ENCODE data around the gene NINL. TPM values are rescaled to one million over a fixed set of nuclear protein-coding genes. Genes with fewer than 3 reads are reported as not detected.

NINL gene
- total RNA-seq, 4 donors from 2014 or later, result 0.24 to 6.1 (median 0.88) TPM

GRCh38 chr20:25484911-25485511, 100.3 kb downstream of the NINL start:
- TF ChIP-seq POLR2A (IDR thresholded peaks at IDR 0.05) (no peak), CTCF (IDR thresholded peaks at IDR 0.05 in 4 of 5, conservative IDR thresholded peaks at IDR 0.05 in 1 of 5) (no peak)
- ATAC-seq, result no peak
- H3K36me3 ChIP-seq, result no peaks in the 10 kb centered on the region
- intact Hi-C loops (cut with DNase I; ENCODE audit: low total_unique reads), result no loop called here
- DNase-seq, result no peak
- no peaks in the 10 kb centered on the region for H3K4me1 ChIP-seq
- H3K27ac ChIP-seq, result no peak overlapping the region
- in situ Hi-C loops (cut with MboI; ENCODE audit: low sequenced_read_pairs in 4 of 4), result no loop called here
- no peaks in the 10 kb centered on the region for H3K9me3 ChIP-seq
- no peaks in the 10 kb centered on the region for H3K27me3 ChIP-seq
- no peak overlapping the region for H3K4me3 ChIP-seq

- H3K27me3 ChIP-seq, result no peaks in the 10 kb centered on the region
- TF ChIP-seq CTCF (IDR thresholded peaks at IDR 0.05 in 4 of 5, conservative IDR thresholded peaks at IDR 0.05 in 1 of 5) (no peak), POLR2A (IDR thresholded peaks at IDR 0.05) (no peak)
- ATAC-seq, result no peak
- intact Hi-C loops (cut with DNase I; ENCODE audit: low total_unique reads) (no loop called here), in situ Hi-C loops (cut with MboI; ENCODE audit: low sequenced_read_pairs in 4 of 4) (no loop called here)
- no peak for DNase-seq
- H3K36me3 ChIP-seq, result no peaks in the 10 kb centered on the region
- H3K9me3 ChIP-seq, result no peaks in the 10 kb centered on the region
- H3K27ac ChIP-seq, result no peak overlapping the region
- no peak overlapping the region for H3K4me3 ChIP-seq
- no peaks in the 10 kb centered on the region for H3K4me1 ChIP-seq
Measured at GRCh38 chr20:25484224-25484846, 101.0 kb downstream of the NINL start.

GRCh38 chr20:25483431-25484132, 101.7 kb downstream of the NINL start:
- no peak for ATAC-seq
- Histone ChIP-seq H3K27ac (no peak overlapping the region), H3K27me3 (no peaks in the 10 kb centered on the region), H3K36me3 (no peaks in the 10 kb centered on the region), H3K9me3 (no peaks in the 10 kb centered on the region), H3K4me1 (no peaks in the 10 kb centered on the region), H3K4me3 (no peak overlapping the region)
- TF ChIP-seq POLR2A (IDR thresholded peaks at IDR 0.05) (no peak), CTCF (IDR thresholded peaks at IDR 0.05 in 4 of 5, conservative IDR thresholded peaks at IDR 0.05 in 1 of 5) (no peak)
- no peak for DNase-seq
- intact Hi-C loops (cut with DNase I; ENCODE audit: low total_unique reads), result no loop called here
- in situ Hi-C loops (cut with MboI; ENCODE audit: low sequenced_read_pairs in 4 of 4), result no loop called here

DNA sequence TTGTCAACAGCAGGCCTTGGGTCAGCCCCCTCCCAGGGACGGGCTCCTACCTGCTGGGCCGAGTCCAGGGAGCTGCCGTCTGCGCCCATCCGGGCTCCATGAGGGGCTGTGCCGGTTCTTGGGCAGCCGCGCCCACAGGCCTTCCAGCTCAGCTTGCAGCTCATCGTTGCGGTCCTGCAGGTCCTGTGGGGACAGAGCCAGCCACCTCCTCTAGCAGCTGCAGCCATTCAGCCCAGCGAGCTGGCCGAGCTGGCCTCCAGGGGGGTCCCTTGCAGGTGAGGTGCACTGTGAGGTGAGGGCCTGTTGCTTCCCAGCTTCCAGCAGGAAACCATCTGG, 103.4 kb downstream of the NINL start:
- ATAC-seq (no peak), DNase-seq (no peak)
- H3K27me3 ChIP-seq, result no peaks in the 10 kb centered on the region
- no peaks in the 10 kb centered on the region for H3K36me3 ChIP-seq
- TF ChIP-seq CTCF (IDR thresholded peaks at IDR 0.05 in 4 of 5, conservative IDR thresholded peaks at IDR 0.05 in 1 of 5) (no peak), POLR2A (IDR thresholded peaks at IDR 0.05) (no peak)
- no peaks in the 10 kb centered on the region for H3K9me3 ChIP-seq
- no peak overlapping the region for H3K4me3 ChIP-seq
- no peak overlapping the region for H3K27ac ChIP-seq
- intact Hi-C loops (cut with DNase I; ENCODE audit: low total_unique reads) (no loop called here), in situ Hi-C loops (cut with MboI; ENCODE audit: low sequenced_read_pairs in 4 of 4) (no loop called here)
- no peaks in the 10 kb centered on the region for H3K4me1 ChIP-seq

All from gastrocnemius medialis (tissue), 4 donors.